Ovary (tissue), 9 donors: ENCODE results near the gene NENF. TPM values are rescaled to one million over a fixed set of nuclear protein-coding genes. Genes with fewer than 3 reads are reported as not detected.

Source experiments
- DNase-seq, 5 donors: peaks; one replicate each; pipeline ENCODE4 v3.0.0-alpha.2; 2019 to 2020
- H3K27ac ChIP-seq, 2 donors: fragments of 200-600 bp; one replicate each; pipeline versions ENCODE4 v1.5.1 to v1.8.0; 2019 to 2022
- H3K27me3 ChIP-seq: fragments of 200-600 bp; one replicate; pipeline ENCODE4 v1.8.0; 2022
- H3K36me3 ChIP-seq: fragments of 200-600 bp; sonication (generic); one replicate; pipeline ENCODE4 v1.5.1; 2019
- H3K4me1 ChIP-seq: one replicate; pipeline ENCODE4 v1.8.1; 2013; ENCODE audit warnings: mild to moderate bottlenecking, moderate library complexity; ENCODE audit not compliant: insufficient read depth
- H3K4me3 ChIP-seq: fragments of 200-600 bp; sonication (generic); one replicate; pipeline ENCODE4 v1.5.1; 2017
- H3K9me3 ChIP-seq, 2 donors: fragments of 200-600 bp in 1 of 2; sonication (generic) in 1 of 2; one replicate each; pipeline versions ENCODE4 v1.5.1 to v1.8.1; 2013 to 2019; ENCODE audit warnings: mild to moderate bottlenecking in 1 of 2, moderate library complexity in 1 of 2
- EP300 ChIP-seq: sonication (generic); formaldehyde crosslinking; IDR thresholded peaks from one replicate; pipeline ENCODE4 v1.6.1; 2017; ENCODE audit warnings: antibody characterized with exemption
- POLR2A ChIP-seq: fragments of 450-650 bp; IDR thresholded peaks from one replicate; pipeline ENCODE4 v1.6.1; 2017; ENCODE audit warnings: antibody characterized with exemption, mild to moderate bottlenecking, moderate library complexity
- WGBS, 3 donors: extraction: QIAGEN DNeasy Blood & Tissue Kit in 1 of 3; methylation state at CpG; one replicate each; pipeline versions ENCODE4 v1.1.5 to v1.1.7; 2013 to 2017; 5-methylcytosine and 5-hydroxymethylcytosine counted together
- intact Hi-C, 4 donors: fragments of 100-400 bp; cut with DNase I; formaldehyde crosslinking; loops; one replicate each; pipeline versions ENCODE4 v1.11.0 to v1.15.1; 2022 to 2023
- polyA plus RNA-seq, 2 donors: library from polyadenylated mRNA; stranded (reverse); fragments of 200-250 nt in 1 of 2; fragments of 350-450 nt in 1 of 2; fragmentation: Illumina TruSeq in 1 of 2; extraction: RNeasy Lipid Tissue Mini Kit (QIAGEN cat#74804) in 1 of 2; gene quantifications; one replicate each; pipeline ENCODE4 v1.2.3, GENCODE V29; 2013 to 2014
- total RNA-seq, 7 donors: library from RNA; depleted of rRNA in 2 of 7; stranded (reverse); fragments of >200 nt in 2 of 7; fragmentation: NEBNext Ultra II Directional in 3 of 7; extraction: Animal tissue kit (Norgen Biotek cat#: 25700) in 3 of 7; gene quantifications; one replicate each; pipeline versions ENCODE4 v1.1.0 to v1.2.4, GENCODE V29; 2016 to 2023
- TF ChIP-seq, protein P1 (sequence below), 3 donors: fragments of 450-650 bp in 2 of 3; fragments of 200-600 bp in 1 of 3; IDR thresholded peaks; one replicate each; pipeline versions ENCODE4 v1.5.1 to v1.8.0; 2016 to 2022; ENCODE audit warnings: antibody characterized with exemption in 3 of 3, mild to moderate bottlenecking in 1 of 3
- donor health status: DM: no; HTN: no; CAD: no; lungs with moderate emphysema.
- donor health status: DM: no; HTN: no; CAD: no.
- donor health status: Bipolar disorder and iron deficiency.
- donor health status: DM: yes; HTN: yes; CAD: no.
- donor health status: DM: no; HTN: no; CAD: no.
- donor health status: DM: yes; HTN: yes; CAD: no.

NENF gene
- total and polyA plus RNA-seq, 9 donors = 84.7 to 192 (median 102) TPM

GRCh38 chr1:212450331-212450881, 17.7 kb downstream of the NENF start:
- Histone ChIP-seq H3K4me1 (peaks cover 8% of the 10 kb centered on the region), H3K27me3 (no peaks in the 10 kb centered on the region), H3K27ac (no peak overlapping the region), H3K36me3 (no peaks in the 10 kb centered on the region), H3K4me3 (no peak overlapping the region), H3K9me3 (no peaks in the 10 kb centered on the region)
- DNase-seq = no peak
- 56 to 67% (median 64%) methylated on average over 4 of the region's 4 CpGs for WGBS, 3 donors
- intact Hi-C loops = loop anchor here in 2 of 4 donors (5.0 to 10.0 kb wide), 2 partner anchors 166 to 773 kb away; partner anchors contain the start of genes PPP2R5A (in 2 of the 2) and NEK2 (in 1 of the 2)
- TF ChIP-seq, protein P1, sequence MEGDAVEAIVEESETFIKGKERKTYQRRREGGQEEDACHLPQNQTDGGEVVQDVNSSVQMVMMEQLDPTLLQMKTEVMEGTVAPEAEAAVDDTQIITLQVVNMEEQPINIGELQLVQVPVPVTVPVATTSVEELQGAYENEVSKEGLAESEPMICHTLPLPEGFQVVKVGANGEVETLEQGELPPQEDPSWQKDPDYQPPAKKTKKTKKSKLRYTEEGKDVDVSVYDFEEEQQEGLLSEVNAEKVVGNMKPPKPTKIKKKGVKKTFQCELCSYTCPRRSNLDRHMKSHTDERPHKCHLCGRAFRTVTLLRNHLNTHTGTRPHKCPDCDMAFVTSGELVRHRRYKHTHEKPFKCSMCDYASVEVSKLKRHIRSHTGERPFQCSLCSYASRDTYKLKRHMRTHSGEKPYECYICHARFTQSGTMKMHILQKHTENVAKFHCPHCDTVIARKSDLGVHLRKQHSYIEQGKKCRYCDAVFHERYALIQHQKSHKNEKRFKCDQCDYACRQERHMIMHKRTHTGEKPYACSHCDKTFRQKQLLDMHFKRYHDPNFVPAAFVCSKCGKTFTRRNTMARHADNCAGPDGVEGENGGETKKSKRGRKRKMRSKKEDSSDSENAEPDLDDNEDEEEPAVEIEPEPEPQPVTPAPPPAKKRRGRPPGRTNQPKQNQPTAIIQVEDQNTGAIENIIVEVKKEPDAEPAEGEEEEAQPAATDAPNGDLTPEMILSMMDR (IDR thresholded peaks at IDR 0.05) = no peak
- no peak for TF ChIP-seq EP300
- TF ChIP-seq POLR2A = no peak

- no peak overlapping the region for H3K4me3 ChIP-seq
- no peak for DNase-seq
Observed at GRCh38 chr1:212451416-212452322, 18.9 kb downstream of the NENF start.

DNA sequence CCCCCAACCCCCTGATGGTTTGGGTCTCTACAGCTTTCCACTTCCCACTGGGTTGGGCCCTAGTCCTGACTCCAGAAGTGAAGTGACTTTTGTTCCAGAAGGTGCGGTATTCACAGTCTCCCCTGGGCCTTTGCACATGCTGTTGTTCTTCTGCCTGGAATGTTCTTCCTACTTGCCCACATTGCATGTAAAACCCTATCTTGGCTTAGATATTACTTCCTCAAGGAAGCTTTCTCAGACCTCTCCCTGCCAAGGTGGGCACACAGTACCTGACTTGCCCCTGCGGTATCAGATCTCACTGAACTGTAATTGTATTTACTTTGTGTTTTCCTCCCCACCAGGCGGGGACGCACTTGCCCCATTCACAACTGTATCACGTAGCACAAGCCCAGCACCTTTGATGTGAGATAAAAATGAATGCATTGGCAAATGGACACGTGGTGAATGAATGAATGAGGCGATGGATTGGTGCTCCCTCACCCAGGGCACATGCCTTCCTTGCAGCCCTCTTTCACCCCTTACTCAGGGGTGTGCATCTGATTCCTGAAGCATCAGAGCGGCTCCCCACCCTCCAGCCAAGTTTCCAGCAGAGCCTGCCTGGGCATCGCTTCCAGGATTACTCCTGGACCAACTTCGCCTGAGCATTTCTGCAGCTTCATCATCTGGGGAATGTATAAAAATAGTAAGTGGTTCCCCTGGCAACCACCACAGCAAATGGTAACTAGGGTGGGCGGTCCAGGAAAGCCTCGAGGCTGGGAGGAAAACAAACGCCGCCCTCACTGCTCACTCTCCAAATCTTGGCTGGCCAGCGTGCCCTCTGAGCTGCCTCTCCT, 19.8 kb downstream of the NENF start:
- intact Hi-C loops = loop anchor here in 2 of 4 donors (5.0 to 10.0 kb wide), 2 partner anchors 168 to 775 kb away; partner anchors contain the start of genes PPP2R5A (in 2 of the 2) and NEK2 (in 1 of the 2)
- peak; percentile 32 to 74 (median 61) for DNase-seq

More at GRCh38 chr1:212451416-212452322, 18.9 kb downstream of the NENF start:
- no peak for TF ChIP-seq EP300
- no peak for TF ChIP-seq POLR2A
- TF ChIP-seq, protein P1 (IDR thresholded peaks at IDR 0.05) = no peak
- Histone ChIP-seq H3K27ac (no peak overlapping the region), H3K36me3 (no peaks in the 10 kb centered on the region), H3K9me3 (no peaks in the 10 kb centered on the region), H3K4me1 (peaks cover 8% of the 10 kb centered on the region), H3K27me3 (no peaks in the 10 kb centered on the region)
- intact Hi-C loops = loop anchor here in 2 of 4 donors (5.0 to 10.0 kb wide), 2 partner anchors 167 to 774 kb away; partner anchors contain the start of genes PPP2R5A (in 2 of the 2) and NEK2 (in 1 of the 2)
- WGBS, 3 donors = 77 to 87% (median 82%) methylated on average over 6 of the region's 6 CpGs

More for the DNA sequence above, 19.8 kb downstream of the NENF start:
- 35 to 38% (median 37%) methylated on average over 15 of the region's 15 CpGs for WGBS, 3 donors
- Histone ChIP-seq H3K27ac (peak overlapping the region in 1 of 2 donors; percentile 64), H3K36me3 (no peaks in the 10 kb centered on the region), H3K4me1 (peaks cover 8% of the 10 kb centered on the region), H3K27me3 (no peaks in the 10 kb centered on the region), H3K4me3 (no peak overlapping the region), H3K9me3 (no peaks in the 10 kb centered on the region)
- TF ChIP-seq EP300 (no peak), POLR2A (no peak)
- TF ChIP-seq, protein P1 (IDR thresholded peaks at IDR 0.05) = no peak
